ENCODE results near the gene MAEA. TPM values are rescaled to one million over a fixed set of nuclear protein-coding genes. Genes with fewer than 3 reads are reported as not detected.

MAEA gene
- total RNA-seq, 1 donor from 2014 or later: 68.2 TPM

DNA sequence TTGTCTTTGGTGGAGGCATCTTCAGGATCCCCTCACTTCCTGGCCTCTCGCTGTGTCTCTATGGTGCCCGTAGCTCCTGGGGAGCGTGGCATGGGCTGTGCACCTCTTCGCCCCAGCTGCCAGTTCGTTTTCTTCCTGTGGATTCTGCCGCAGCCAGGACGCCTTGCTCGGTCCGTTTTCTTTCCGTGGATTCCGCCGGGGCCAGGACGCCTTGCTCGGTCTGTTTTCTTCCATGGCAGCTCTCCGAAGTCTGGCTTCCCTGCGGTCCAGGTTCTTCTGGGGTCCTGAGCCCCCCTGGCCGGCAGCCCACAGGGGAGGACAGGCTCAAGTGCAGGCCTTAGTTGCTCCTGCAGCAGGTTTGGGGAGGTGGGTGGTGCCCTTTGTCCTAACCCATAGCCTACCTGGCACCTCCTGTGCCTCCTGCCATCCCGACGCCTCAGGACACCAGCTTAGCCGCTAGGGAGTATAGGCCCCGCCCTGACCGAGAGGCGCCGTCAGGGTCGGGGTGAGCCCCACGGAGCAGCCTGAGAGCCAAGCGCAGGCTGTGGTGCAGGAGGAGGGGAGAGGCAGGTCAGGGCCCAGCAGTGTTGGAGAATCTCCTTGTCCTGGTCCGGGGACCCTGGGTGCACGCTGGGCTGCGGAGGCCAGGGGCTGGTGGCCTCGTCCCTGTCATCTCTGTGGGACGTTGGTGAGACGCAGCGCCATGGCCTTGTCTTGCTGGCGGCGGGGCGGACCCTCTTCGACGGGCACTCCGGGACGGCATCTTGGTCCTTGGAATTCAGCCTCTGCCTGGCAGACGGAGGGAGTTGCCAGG is 84.4 kb downstream of the MAEA start:
- H3K36me3 Mint-ChIP-seq (ENCODE audit: low read depth, unreplicated experiment): no peaks in the 10 kb centered on the region
- no peaks in the 10 kb centered on the region for H3K9me3 Mint-ChIP-seq (ENCODE audit: unreplicated experiment)
- TF ChIP-seq, protein P1, sequence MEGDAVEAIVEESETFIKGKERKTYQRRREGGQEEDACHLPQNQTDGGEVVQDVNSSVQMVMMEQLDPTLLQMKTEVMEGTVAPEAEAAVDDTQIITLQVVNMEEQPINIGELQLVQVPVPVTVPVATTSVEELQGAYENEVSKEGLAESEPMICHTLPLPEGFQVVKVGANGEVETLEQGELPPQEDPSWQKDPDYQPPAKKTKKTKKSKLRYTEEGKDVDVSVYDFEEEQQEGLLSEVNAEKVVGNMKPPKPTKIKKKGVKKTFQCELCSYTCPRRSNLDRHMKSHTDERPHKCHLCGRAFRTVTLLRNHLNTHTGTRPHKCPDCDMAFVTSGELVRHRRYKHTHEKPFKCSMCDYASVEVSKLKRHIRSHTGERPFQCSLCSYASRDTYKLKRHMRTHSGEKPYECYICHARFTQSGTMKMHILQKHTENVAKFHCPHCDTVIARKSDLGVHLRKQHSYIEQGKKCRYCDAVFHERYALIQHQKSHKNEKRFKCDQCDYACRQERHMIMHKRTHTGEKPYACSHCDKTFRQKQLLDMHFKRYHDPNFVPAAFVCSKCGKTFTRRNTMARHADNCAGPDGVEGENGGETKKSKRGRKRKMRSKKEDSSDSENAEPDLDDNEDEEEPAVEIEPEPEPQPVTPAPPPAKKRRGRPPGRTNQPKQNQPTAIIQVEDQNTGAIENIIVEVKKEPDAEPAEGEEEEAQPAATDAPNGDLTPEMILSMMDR (IDR thresholded peaks at IDR 0.05; ENCODE audit: unreplicated experiment): no peak
- H3K27ac Mint-ChIP-seq (ENCODE audit: unreplicated experiment): no peak overlapping the region
- no peaks in the 10 kb centered on the region for H3K27me3 Mint-ChIP-seq (ENCODE audit: unreplicated experiment)
- no peak overlapping the region for H3K4me3 Mint-ChIP-seq (ENCODE audit: unreplicated experiment)
- DNase-seq (ENCODE audit: low spot score): no peak
- no peaks in the 10 kb centered on the region for H3K4me1 Mint-ChIP-seq (ENCODE audit: unreplicated experiment)

- no peaks in the 10 kb centered on the region for H3K27me3 Mint-ChIP-seq (ENCODE audit: unreplicated experiment)
- no peaks in the 10 kb centered on the region for H3K36me3 Mint-ChIP-seq (ENCODE audit: low read depth, unreplicated experiment)
- TF ChIP-seq, protein P1 (IDR thresholded peaks at IDR 0.05; ENCODE audit: unreplicated experiment): no peak
- no peaks in the 10 kb centered on the region for H3K4me1 Mint-ChIP-seq (ENCODE audit: unreplicated experiment)
- H3K27ac Mint-ChIP-seq (ENCODE audit: unreplicated experiment): no peak overlapping the region
- no peak overlapping the region for H3K4me3 Mint-ChIP-seq (ENCODE audit: unreplicated experiment)
- no peak for DNase-seq (ENCODE audit: low spot score)
- no peaks in the 10 kb centered on the region for H3K9me3 Mint-ChIP-seq (ENCODE audit: unreplicated experiment)
Measured at GRCh38 chr4:1374706-1375045, 85.0 kb downstream of the MAEA start.

GRCh38 chr4:1375051-1375721 is 85.5 kb downstream of the MAEA start:
- no peak overlapping the region for H3K27ac Mint-ChIP-seq (ENCODE audit: unreplicated experiment)
- no peaks in the 10 kb centered on the region for H3K27me3 Mint-ChIP-seq (ENCODE audit: unreplicated experiment)
- H3K9me3 Mint-ChIP-seq (ENCODE audit: unreplicated experiment): no peaks in the 10 kb centered on the region
- no peaks in the 10 kb centered on the region for H3K36me3 Mint-ChIP-seq (ENCODE audit: low read depth, unreplicated experiment)
- H3K4me1 Mint-ChIP-seq (ENCODE audit: unreplicated experiment): no peaks in the 10 kb centered on the region
- no peak overlapping the region for H3K4me3 Mint-ChIP-seq (ENCODE audit: unreplicated experiment)
- DNase-seq (ENCODE audit: low spot score): no peak
- TF ChIP-seq, protein P1 (IDR thresholded peaks at IDR 0.05; ENCODE audit: unreplicated experiment): no peak

DNA sequence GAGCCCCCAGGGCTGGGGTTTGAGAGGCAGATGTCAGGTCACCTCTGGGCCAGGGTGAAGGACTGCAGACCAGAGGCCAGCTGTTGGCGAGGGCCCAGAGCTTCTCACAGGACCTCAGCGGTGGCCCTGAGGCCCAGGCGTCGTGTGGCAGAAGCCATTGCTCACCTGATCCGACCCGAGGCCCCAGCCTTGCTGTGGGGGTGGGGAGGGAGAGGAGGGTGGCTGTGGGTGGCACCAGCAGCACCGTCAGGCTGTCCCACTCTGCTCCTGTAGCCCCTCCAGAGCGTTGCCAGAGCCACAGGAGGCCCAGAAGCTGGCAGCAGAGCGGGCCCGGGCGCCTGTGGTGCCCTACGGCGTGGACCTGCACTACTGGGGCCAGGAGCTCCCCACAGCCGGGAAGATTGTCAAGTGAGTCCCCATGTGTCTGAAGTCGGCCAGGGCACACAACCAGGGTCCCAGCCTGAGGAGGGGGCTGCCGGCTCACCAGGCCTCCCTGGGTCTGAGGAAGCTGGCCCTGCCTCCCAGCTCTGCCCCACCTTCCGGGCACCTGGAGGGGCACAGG is 86.2 kb downstream of the MAEA start:
- DNase-seq (ENCODE audit: low spot score): no peak
- Mint-ChIP-seq H3K9me3 (ENCODE audit: unreplicated experiment) (no peaks in the 10 kb centered on the region), H3K27me3 (ENCODE audit: unreplicated experiment) (no peaks in the 10 kb centered on the region), H3K4me1 (ENCODE audit: unreplicated experiment) (no peaks in the 10 kb centered on the region), H3K27ac (ENCODE audit: unreplicated experiment) (no peak overlapping the region), H3K4me3 (ENCODE audit: unreplicated experiment) (no peak overlapping the region), H3K36me3 (ENCODE audit: low read depth, unreplicated experiment) (no peaks in the 10 kb centered on the region)
- TF ChIP-seq, protein P1 (IDR thresholded peaks at IDR 0.05; ENCODE audit: unreplicated experiment): no peak

- Mint-ChIP-seq H3K4me1 (ENCODE audit: unreplicated experiment) (no peaks in the 10 kb centered on the region), H3K27me3 (ENCODE audit: unreplicated experiment) (no peaks in the 10 kb centered on the region), H3K27ac (ENCODE audit: unreplicated experiment) (no peak overlapping the region), H3K9me3 (ENCODE audit: unreplicated experiment) (no peaks in the 10 kb centered on the region), H3K4me3 (ENCODE audit: unreplicated experiment) (no peak overlapping the region), H3K36me3 (ENCODE audit: low read depth, unreplicated experiment) (no peaks in the 10 kb centered on the region)
- TF ChIP-seq, protein P1 (IDR thresholded peaks at IDR 0.05; ENCODE audit: unreplicated experiment): no peak
- DNase-seq (ENCODE audit: low spot score): no peak
Measured at GRCh38 chr4:1376391-1376840, 86.7 kb downstream of the MAEA start.
